GM18507 (cell line): ENCODE results near the gene HRK.

Source experiments
- DNase-seq: peaks from one replicate; pipeline ENCODE4 v3.0.0; 2011; ENCODE audit warnings: low read depth; ENCODE audit not compliant: insufficient read length; ENCODE audit errors: extremely low spot score
- FAIRE-seq: peaks from 2 replicates; lab custom pipeline; 2011; peaks lifted over from hg19 to GRCh38; lab: Jason Lieb, UNC

HRK gene

DNA sequence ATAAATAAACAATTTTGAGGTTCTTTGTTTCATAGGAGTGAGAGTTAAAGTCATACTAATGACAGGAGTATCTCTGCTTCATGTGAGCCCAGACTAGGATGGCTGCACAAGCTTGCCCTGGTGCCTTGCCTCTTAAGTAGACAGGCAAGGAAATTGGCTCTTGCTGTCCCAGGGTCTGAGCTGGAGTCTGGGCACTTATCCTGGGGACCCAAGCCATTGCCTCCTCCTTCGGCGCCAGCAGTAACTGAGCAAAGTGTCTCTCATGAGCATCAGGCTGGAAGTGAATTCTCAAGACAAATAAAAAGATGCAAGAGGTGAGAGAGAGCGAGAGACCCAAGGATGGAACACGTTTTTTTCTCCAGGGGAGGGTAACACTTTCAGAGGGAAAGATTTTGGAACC, 22.6 kb upstream of the HRK start:
- no peak for DNase-seq
- no peak for FAIRE-seq

DNA sequence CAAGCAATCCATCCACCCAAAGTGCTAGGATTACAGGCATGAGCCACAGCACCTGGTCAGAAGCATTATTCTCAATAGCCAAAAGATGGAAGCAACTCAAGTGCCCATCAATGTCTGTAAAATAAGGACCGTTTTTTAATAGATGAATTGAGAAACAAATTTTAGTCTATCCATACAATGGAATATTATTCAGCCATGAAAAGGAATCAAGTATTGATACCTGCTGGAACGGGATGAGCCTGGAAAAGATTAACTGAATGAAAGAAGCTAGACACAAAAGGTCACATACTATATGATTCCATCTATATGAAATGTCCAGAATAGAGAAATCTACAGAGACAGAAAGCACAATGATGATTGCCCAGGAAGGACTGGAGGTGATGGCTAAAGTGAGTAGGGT, 20.4 kb upstream of the HRK start:
- no peak for FAIRE-seq

DNA sequence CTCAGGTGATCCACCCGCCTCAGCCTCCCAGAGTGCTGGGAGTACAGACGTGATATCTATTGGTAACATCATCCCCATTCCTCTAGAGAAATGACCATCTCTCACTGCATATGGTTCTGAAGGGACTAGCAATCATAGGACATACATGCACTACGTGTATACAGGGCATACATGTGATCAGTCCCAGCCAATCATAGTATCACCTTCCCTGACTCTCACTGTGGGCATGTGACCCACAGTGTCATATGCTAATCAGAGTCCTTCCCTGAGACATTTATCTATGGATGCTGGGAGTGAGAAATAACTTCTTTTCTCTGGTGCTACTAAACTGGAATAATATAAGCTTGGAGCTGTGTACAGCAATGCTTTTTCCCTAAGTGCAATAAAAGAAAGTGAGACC, 17.4 kb upstream of the HRK start:
- FAIRE-seq = no peak

More for the DNA sequence above, 20.4 kb upstream of the HRK start:
- DNase-seq = no peak

DNA sequence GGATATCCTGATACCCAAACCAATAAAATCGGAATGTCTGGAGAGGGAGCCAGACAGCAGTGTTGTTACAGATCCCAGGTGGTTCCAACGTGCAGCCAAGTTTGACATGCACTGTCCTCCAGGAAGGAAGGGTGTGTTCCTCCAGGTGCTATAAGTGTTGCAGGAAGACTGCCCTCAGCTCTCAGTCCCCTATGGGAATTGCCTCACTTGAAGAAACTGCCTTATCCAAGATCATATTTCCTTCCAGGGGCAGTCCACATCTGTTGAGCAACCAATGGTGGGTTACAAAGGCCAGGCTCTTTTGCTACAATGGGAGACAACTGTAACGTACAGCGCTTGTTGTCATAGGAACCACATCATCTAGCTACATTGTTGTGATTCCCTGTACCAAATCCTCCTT, 16.2 kb upstream of the HRK start:
- DNase-seq = no peak
- FAIRE-seq = no peak

More for the DNA sequence above, 17.4 kb upstream of the HRK start:
- DNase-seq = no peak

DNA sequence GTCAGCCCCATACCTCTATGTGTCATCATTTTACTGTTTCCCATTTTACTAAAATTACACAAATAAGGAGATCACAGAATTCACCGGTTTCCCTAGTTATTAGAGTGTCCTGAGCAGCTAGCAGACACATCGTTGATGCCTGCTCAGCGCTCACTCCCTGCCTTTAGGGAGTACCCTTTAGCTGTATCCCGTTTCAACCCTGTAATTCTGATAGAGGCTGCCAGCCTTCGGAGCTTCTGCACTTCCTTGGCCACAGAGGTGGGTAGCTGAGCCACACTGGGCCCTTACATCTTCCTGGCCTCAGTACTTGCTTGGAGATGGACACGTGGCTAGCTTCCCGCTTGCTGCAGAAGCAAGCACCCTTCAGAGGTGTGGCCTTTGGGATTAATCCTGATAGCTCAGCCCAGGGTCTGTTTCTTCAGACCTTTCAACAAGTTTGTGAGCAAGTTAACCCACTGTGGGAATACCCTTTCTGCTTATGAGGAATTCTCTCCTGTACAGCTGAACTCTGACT, 15.2 kb upstream of the HRK start:
- FAIRE-seq (no peak), DNase-seq (no peak)

DNA sequence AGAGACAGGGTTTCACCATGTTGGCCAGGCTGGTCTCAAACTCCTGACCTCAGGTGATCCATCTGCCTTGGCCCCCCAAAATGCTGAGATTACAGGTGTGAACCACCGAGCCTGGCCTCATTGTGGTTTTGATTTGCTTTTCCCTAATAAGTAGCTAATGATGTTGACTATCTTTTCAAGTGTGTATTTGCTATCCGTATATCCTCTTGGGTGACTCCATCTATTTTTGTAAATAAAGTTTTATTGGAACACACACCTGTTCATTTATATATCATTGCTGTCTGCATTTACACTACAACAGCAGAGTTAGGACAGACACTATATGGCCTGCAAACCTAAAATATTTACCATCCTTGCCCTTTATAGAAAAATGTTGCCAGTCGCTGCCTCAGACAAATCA, 13.7 kb upstream of the HRK start:
- FAIRE-seq = no peak

DNA sequence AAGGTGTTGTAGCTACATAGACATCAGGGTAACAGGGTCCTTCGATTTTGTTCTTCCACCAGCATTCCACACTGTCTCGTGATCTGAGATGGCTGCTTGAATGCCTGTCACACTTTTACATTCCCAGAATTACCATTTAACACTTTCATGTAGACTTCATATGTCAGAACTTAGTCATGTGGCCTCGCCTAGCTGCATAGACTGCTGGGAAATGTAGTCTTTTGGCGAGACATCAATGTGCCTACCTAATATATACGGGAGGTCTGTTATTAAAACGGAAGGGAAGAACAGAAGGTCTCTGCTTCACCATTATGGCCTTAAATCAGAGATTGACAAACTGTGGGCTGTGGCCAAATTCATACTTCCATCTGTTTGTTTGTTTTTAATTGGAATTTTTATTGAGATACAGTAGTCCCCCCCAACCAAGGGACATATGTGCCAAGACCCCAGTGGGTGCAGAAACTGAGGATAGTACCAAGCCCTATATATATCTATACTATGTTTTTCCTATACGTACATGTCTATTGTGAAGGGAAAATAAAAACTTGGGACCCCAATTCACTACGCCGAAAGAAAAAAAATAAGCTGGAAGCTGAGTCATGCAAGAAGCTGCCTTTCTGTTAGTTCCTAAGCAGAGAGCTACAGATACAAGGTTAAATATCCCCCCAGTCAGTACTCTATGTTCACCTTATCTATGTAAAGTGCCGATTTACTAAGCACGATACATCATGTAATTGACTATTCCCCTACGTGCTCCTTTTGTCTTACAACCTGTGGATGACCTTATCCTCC, 11.3 kb upstream of the HRK start:
- no peak for DNase-seq

More for the DNA sequence above, 13.7 kb upstream of the HRK start:
- DNase-seq = no peak

DNA sequence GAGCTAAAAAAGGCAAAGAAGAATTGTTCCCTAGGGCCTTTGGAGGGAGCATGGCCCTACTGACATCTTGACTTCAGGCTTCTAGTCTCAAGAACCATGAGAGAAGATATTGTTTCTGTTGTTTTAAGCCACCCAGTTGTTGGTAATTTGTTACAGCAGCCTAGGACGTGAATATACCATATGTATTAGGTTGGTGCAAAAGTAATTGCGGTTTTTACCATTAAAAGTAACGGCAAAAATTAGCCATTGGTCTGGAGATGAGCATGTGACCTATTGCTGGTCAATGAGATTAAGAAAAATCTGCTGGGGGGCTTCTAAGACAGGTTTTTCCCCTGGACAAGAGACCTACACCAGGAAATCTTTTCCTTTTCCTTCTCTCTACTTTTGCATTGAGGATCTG, 9.8 kb upstream of the HRK start:
- DNase-seq (no peak), FAIRE-seq (no peak)

More for the DNA sequence above, 11.3 kb upstream of the HRK start:
- no peak for FAIRE-seq

DNA sequence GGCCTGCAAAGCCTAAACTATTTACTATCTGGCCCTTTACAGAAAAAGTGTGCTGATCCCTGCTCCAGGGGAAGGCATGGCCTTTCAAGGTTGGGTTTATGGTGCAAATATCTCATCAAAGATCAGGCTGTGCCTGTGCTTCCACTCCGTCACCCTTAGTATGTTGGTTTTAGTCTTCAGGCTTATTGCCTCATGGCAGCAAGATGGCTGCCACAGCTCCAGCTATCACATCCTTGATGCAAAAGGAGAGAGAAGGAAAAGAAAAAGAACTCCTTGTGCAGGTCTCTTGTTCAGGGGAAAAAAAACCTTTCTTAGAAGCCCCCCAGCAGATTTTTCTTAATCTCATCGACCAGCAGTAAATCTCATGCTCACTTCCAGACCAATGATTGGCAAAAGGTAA, 9.1 kb upstream of the HRK start:
- DNase-seq (no peak), FAIRE-seq (no peak)

DNA sequence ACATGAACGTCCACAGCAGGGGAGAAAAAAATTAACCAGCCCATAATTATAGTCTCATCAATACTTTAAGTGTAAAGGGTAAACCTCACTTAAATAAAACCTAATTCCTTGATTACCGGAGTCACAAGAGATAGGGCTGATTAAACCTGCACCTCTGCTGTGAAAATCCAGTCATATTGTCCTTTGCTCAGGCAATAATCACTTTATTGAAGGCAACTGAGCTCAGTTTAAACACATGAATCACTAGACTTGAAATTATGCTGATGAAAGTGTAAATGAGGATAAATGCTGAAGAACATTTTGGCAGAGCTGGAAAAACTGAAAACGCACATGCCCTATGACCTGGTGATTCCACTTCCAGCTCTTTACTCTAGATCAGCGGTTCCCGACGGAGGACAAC, 6.7 kb upstream of the HRK start:
- no peak for FAIRE-seq
- no peak for DNase-seq

DNA sequence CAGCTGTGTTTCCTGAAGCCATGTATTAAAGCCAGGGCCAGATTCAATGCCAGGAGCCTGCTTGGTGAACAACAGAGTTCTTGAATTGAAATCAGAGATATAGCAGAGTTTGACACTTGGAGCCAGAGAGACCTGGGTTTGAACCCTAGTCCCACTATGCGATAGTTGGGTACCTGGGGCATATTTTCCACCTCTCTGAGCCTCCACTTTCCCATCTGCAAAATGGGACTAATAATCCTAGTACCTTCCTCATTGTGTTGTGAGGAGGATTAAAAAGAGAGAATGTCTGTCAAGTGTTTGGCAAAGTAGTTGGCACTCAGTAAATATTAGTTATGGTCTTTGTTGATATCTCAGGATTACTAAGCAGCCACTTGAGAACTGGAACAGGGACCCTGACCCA, 6.0 kb upstream of the HRK start:
- FAIRE-seq (no peak), DNase-seq (no peak)

DNA sequence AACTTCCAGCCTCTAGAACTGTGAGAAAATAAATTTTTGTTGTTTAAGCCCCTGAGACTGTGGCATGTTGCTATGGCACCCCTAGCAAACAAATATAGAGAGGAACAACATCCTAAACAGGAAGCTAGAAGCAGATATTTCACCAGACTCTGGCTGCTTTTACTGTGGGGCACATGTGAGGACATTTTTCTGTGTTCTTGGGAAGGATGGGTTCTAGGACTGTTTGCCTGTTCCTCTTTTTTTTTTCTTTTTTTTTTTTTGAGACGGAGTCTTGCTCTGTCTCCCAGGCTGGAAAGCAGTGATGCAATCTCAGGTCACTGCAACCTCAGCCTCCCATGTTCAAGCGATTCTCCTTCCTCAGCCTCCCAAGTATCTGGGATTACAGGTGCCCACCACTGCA, 4.2 kb upstream of the HRK start:
- FAIRE-seq (no peak), DNase-seq (no peak)

DNA sequence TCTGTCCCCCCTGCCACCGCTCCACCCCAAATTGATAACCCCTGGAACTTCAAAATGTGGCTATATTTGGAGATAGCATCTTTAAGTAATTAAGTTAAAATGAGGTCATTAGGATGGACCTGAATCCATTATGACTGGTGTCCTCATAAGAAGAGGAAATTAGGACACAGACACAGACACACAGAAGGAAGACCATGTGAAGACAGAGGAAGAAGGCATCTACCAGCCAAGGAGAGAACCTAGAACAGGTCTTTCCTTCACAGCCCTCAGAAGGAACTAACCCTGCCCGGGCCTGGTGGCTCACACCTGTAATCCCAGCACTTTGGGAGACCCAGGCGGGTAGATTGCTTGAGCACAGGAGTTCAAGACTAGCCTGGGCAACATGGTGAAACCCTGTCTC, 3.6 kb upstream of the HRK start:
- DNase-seq (no peak), FAIRE-seq (no peak)

DNA sequence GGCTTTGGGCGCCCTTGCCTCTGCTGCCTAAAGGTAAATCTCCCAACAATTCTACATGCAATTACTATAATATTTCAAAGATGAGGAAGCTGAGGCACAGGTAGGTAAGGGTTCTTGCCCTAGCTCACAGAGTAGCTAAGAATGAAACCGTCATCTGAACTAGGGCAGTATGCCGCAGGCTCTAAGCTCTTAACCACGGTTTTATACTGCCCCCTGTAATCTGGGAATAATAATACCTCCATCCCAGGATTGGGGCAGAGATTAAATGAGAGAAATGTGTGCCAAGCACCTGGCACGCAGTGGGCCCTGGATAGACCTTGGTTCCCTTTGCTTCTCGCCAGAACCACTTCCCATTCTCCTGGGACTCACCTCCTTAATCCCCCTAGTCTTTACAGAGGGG, 1.5 kb upstream of the HRK start:
- no peak for FAIRE-seq

DNA sequence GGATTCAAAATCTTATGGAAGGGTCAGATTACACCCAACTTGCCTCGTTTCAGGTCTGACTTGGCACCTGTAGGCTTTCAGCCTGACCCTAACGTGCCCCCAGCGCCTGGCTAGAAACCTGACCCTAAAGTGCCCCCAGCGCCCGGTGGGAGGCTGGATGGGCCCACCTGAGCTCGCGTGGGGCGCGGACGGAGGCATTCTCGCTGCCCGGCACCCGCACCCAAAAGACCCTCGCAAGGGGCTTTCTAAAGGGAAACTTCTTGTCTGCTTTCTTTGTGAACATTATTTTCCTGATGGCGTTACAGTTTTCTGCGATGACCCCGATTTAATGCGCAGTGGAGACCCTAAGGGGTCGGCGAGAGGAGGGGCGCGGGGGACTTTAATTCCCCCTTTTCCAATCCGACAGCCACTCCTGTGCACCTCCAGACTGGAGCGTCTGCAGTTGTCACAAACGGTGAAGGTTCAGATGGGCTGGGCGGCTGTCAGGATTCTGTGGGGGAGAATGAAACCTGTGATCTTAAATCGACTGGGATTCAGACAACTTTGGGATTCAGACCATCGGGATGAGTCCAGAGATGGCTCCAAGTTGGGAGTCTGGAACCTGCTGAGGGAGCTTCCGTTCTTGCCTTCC, 751 bp upstream of the HRK start:
- DNase-seq (no peak), FAIRE-seq (no peak)

More for the DNA sequence above, 1.5 kb upstream of the HRK start:
- DNase-seq = no peak

DNA sequence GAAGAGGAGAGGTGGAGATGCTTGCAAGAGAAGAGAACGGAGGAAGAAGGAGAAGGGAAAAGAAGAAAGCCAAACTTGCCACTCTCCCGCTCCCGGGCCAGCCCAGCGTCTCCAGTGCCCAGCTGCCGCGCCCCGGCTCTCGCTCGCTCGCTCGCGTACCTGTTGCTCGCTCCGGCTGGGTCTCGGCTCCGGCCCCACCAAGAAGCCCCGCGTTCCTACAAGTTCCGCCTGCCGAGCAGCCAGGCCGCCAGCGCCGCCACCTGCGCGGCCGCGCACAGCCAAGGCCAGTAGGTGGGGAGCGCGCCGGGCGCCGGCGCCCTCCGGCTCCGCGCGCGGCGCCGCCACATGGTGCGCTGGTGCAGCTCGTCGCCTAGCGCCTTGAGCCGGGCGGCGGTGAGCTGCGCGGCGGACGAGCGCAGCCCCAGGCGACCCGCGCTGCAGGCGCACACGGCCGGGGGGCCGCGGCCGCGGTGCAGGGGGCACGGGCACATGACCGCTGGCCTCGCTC, 370 bp downstream of the HRK start:
- FAIRE-seq (no peak), DNase-seq (peak; percentile 40)

DNA sequence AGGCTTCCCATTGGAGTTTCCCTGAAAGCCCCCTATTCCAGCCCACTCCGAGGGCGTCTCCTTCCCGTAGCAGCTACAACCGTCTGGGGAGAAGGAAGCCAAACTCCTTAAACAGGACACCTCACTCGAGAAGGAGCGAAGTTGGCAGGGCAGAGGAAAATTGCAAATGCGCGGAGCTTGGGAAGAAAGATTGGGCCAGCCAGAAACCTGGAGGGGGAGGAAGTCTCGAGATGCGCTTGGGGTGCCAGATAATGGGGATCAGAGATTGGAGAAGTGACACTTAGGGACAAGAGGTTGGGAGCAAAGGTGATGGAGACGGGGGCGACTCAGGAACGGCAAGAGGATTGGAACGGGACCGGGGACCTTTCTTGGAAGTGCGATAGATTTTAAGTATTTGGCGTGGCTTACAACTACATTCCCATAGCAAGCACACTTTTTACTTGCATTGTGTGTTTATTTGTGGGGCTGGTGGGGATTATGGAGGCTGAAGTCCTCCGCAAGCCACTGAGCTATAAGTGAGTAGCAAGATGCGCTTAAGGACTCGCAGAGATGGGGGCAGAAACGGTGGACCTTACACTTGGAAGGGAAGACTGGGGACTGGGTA, 926 bp downstream of the HRK start:
- no peak for FAIRE-seq

DNA sequence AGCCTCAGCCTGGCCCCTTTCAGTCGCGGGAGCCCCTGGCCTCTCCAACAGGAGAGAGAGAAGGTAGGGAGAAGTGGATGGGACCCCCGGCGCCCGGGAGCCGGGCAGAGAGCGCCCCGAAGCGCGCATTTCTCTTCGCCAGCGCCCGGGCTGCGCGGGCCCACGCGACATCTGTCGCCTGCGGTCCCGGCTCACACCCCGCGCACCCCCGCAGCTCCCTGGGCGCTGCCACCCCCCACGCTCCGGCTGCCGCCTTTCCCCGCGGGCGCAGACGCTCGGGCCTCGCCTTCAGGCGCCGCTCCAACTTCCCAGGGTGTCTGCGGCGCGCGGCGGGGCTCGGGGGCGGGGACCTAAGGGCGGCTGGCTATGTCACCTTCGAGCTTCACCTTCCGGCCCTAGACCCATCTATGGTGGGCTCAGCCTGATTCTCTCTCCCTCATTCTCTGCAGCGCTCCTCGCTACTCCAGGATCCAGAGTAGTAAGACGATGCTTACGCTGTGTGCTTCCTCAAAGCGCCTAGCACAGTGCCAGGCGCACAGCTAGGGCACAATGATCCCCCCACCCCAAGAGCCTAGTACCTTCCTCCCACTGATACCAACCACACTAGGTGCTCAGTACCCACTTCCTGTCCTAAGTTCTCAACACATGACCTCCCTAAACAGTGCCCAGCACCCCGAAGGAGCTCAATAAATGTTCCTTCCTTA, 1.6 kb downstream of the HRK start:
- FAIRE-seq = no peak

More for the DNA sequence above, 926 bp downstream of the HRK start:
- DNase-seq = no peak

DNA sequence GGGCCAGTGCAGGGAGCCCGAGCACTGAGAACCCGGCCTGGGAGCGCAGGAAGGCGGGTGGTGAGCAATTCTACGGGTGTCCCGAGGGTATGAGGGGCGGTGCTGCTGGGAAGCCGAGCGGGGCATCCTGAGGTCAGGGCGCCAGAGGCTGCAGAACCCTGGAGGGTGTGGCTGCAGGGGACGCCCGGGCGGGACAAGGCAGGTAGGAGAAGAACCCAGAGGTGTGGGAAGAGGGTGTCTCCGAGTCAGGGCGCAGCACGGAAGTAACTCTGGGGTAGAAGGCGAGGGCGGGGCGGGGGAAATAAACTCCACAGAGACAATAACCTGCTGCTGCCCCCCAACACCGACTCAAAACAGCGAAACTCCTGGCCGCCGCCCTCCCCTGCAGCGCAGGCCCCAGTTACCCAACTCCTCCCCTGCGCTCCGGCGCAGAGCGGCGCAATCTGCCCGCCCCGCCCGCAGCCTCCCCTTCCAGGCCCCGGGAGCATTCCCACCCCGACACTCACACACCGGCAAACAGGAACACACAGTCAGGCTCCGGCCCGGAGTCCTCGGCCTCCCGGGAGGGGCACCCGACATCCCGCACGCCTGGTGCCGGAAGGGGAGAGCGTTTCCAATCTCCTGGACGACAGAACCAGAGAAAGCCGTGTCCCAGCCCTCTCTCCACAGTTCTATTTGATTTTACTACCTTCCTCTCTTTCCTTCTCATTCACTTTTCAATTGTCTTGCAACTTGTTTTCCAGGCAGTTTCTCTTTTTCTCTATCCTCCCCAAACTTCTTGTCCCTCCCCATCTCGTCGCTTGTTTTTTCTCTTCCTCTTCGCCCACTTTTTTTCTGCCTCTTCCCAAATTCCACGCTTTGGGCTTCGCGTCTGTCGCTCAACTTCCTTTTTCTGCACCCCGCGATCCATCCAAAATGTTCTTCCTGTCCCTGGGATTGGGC, 2.4 kb downstream of the HRK start:
- no peak for FAIRE-seq
- DNase-seq = no peak

More for the DNA sequence above, 1.6 kb downstream of the HRK start:
- no peak for DNase-seq
